Cardiac muscle cell (in vitro differentiated cells and primary cell): ENCODE data around the gene FAM120C. TPM values are rescaled to one million over a fixed set of nuclear protein-coding genes. Genes with fewer than 3 reads are reported as not detected.

Experiments used
- DNase-seq, 2 donors: peaks; one replicate each; pipeline versions ENCODE4 v3.0.0 to v3.0.0-alpha.2; 2010 to 2017; ENCODE audit warnings: low read depth in 1 of 2, low spot score in 1 of 2
- H3K27ac ChIP-seq: fragments of 200-600 bp; sonication (generic); 2 replicates; pipeline ENCODE4 v1.5.1; 2016
- H3K27me3 ChIP-seq: fragments of 200-600 bp; sonication (generic); 2 replicates; pipeline ENCODE4 v1.6.0; 2016; ENCODE audit warnings: control low read depth
- H3K36me3 ChIP-seq: fragments of 200-600 bp; sonication (generic); 2 replicates; pipeline ENCODE4 v1.5.1; 2016; ENCODE audit warnings: control low read depth
- H3K4me1 ChIP-seq: fragments of 200-600 bp; sonication (generic); 2 replicates; pipeline ENCODE4 v1.8.1; 2017; ENCODE audit warnings: low read depth, mild to moderate bottlenecking, mixed run types
- H3K4me3 ChIP-seq: fragments of 200-600 bp; sonication (generic); 2 replicates; pipeline ENCODE4 v1.5.1; 2016; ENCODE audit warnings: mild to moderate bottlenecking
- H3K9me3 ChIP-seq: fragments of 200-600 bp; sonication (generic); 2 replicates; pipeline ENCODE4 v1.5.1; 2017; ENCODE audit warnings: low read depth, mild to moderate bottlenecking, control low read depth
- CTCF ChIP-seq: IDR thresholded peaks from 2 replicates; pipeline ENCODE4 v1.5.1; 2012; ENCODE audit warnings: low read depth, mild to moderate bottlenecking, low read length
- polyA plus RNA-seq: library from polyadenylated mRNA; unstranded; fragments of >200 nt; fragmentation: Nextera tagmentation; extraction: Ambion mirVana; gene quantifications from 2 replicates; pipeline ENCODE4 v1.2.1, GENCODE V29; 2016
- total RNA-seq: library from RNA; depleted of rRNA; stranded (reverse); fragments of >200 nt; gene quantifications from 2 replicates; pipeline ENCODE4 v1.2.3, GENCODE V29; 2016

FAM120C gene
- total and polyA plus RNA-seq, 2 experiments from 2014 or later: 9.5 to 14.6 TPM

- DNase-seq: no peak
- no peaks in the 10 kb centered on the region for H3K36me3 ChIP-seq
- TF ChIP-seq CTCF: no peak
- peaks cover 5% of the 10 kb centered on the region for H3K9me3 ChIP-seq
- no peak overlapping the region for H3K4me3 ChIP-seq
- no peaks in the 10 kb centered on the region for H3K4me1 ChIP-seq
- H3K27me3 ChIP-seq: no peaks in the 10 kb centered on the region
- H3K27ac ChIP-seq: no peak overlapping the region
These were observed 10.6 kb downstream of the FAM120C start for GRCh38 chrX:54172455-54172854.

GRCh38 chrX:54171527-54172250, 11.4 kb downstream of the FAM120C start:
- no peak overlapping the region for H3K4me3 ChIP-seq
- H3K27ac ChIP-seq: no peak overlapping the region
- DNase-seq: peak in 1 of 2 donors; percentile 56
- no peak for TF ChIP-seq CTCF
- H3K36me3 ChIP-seq: no peaks in the 10 kb centered on the region
- peaks cover 5% of the 10 kb centered on the region for H3K9me3 ChIP-seq
- no peaks in the 10 kb centered on the region for H3K4me1 ChIP-seq
- no peaks in the 10 kb centered on the region for H3K27me3 ChIP-seq

GRCh38 chrX:54171091-54171490, 12.0 kb downstream of the FAM120C start:
- Histone ChIP-seq H3K27ac (no peak overlapping the region), H3K4me1 (no peaks in the 10 kb centered on the region), H3K4me3 (no peak overlapping the region), H3K36me3 (no peaks in the 10 kb centered on the region), H3K9me3 (peaks cover 5% of the 10 kb centered on the region), H3K27me3 (no peaks in the 10 kb centered on the region)
- DNase-seq: no peak
- TF ChIP-seq CTCF: no peak

GRCh38 chrX:54166915-54167314, 16.1 kb downstream of the FAM120C start:
- Histone ChIP-seq H3K9me3 (peaks cover 5% of the 10 kb centered on the region), H3K27me3 (no peaks in the 10 kb centered on the region), H3K27ac (no peak overlapping the region), H3K4me3 (no peak overlapping the region), H3K36me3 (no peaks in the 10 kb centered on the region), H3K4me1 (peaks cover 2% of the 10 kb centered on the region)
- no peak for TF ChIP-seq CTCF
- peak in 1 of 2 donors; percentile 10 for DNase-seq

GRCh38 chrX:54157561-54157960, 25.5 kb downstream of the FAM120C start:
- TF ChIP-seq CTCF: no peak

GRCh38 chrX:54134269-54134668, 48.8 kb downstream of the FAM120C start:
- no peaks in the 10 kb centered on the region for H3K4me1 ChIP-seq
- TF ChIP-seq CTCF: no peak
- no peak overlapping the region for H3K4me3 ChIP-seq
- H3K36me3 ChIP-seq: no peaks in the 10 kb centered on the region
- H3K9me3 ChIP-seq: no peaks in the 10 kb centered on the region
- no peak for DNase-seq
- H3K27ac ChIP-seq: no peak overlapping the region
- no peaks in the 10 kb centered on the region for H3K27me3 ChIP-seq

More at GRCh38 chrX:54157561-54157960, 25.5 kb downstream of the FAM120C start:
- Histone ChIP-seq H3K4me3 (no peak overlapping the region), H3K4me1 (no peaks in the 10 kb centered on the region), H3K9me3 (no peaks in the 10 kb centered on the region), H3K27me3 (no peaks in the 10 kb centered on the region), H3K36me3 (no peaks in the 10 kb centered on the region), H3K27ac (no peak overlapping the region)
- no peak for DNase-seq
